Upper lobe of left lung (tissue), 6 donors: ENCODE results near the gene IP6K2. TPM values are rescaled to one million over a fixed set of nuclear protein-coding genes. Genes with fewer than 3 reads are reported as not detected.

ENCODE experiments used
- ATAC-seq, 2 donors: fragments of 200-7000 bp; cut with Tn5 transposase; one replicate each; pipeline ENCODE4 v1.9.1; 2022; ENCODE audit warnings: mild to moderate bottlenecking in 2 of 2, moderate library complexity in 2 of 2; ENCODE audit not compliant: low FRiP score in 2 of 2
- DNase-seq, 2 donors: peaks; one replicate each; pipeline ENCODE4 v3.0.0-alpha.2; 2019 to 2020
- H3K27ac ChIP-seq, 4 donors: fragments of 200-600 bp; sonication (generic); one replicate each; pipeline ENCODE4 v1.5.1; 2016 to 2019
- H3K27me3 ChIP-seq, 4 donors: fragments of 200-600 bp; sonication (generic); one replicate each; pipeline ENCODE4 v1.5.1; 2017 to 2019
- H3K36me3 ChIP-seq, 4 donors: fragments of 200-600 bp; sonication (generic); one replicate each; pipeline ENCODE4 v1.5.1; 2016 to 2019
- H3K4me1 ChIP-seq, 4 donors: fragments of 200-600 bp; sonication (generic); one replicate each; pipeline ENCODE4 v1.5.1; 2018 to 2019
- H3K4me3 ChIP-seq, 4 donors: fragments of 200-600 bp; sonication (generic); one replicate each; pipeline ENCODE4 v1.5.1; 2017 to 2019; ENCODE audit warnings: mild to moderate bottlenecking in 2 of 4, moderate library complexity in 1 of 4
- H3K9me3 ChIP-seq, 4 donors: fragments of 200-600 bp; sonication (generic); one replicate each; pipeline ENCODE4 v1.5.1; 2018 to 2019
- CTCF ChIP-seq, 6 experiments: fragments of 450-650 bp in 4 of 6; fragments of 200-600 bp in 2 of 6; sonication (generic) in 2 of 6; IDR thresholded peaks; one replicate each; pipeline ENCODE4 v1.5.1; 2016 to 2019; ENCODE audit warnings: antibody characterized with exemption in 6 of 6
- EP300 ChIP-seq, 4 donors: sonication (generic); formaldehyde crosslinking; IDR thresholded peaks; one replicate each; pipeline ENCODE4 v1.5.1; 2017; ENCODE audit warnings: antibody characterized with exemption in 4 of 4, control low read depth in 2 of 4
- POLR2A ChIP-seq, 4 donors: fragments of 450-650 bp; IDR thresholded peaks; one replicate each; pipeline ENCODE4 v1.5.1; 2016 to 2017; ENCODE audit warnings: antibody characterized with exemption in 4 of 4, mild to moderate bottlenecking in 2 of 4
- POLR2AphosphoS5 ChIP-seq, 2 donors: sonication (generic); formaldehyde crosslinking; IDR thresholded peaks; one replicate each; pipeline ENCODE4 v1.5.1; 2017; ENCODE audit warnings: antibody characterized with exemption in 2 of 2
- WGBS, 2 donors: methylation state at CpG; one replicate each; pipeline ENCODE4 v1.1.5; 2017 to 2018; 5-methylcytosine and 5-hydroxymethylcytosine counted together
- total RNA-seq, 6 donors: library from RNA; depleted of rRNA in 4 of 6; stranded (reverse); fragments of >200 nt in 4 of 6; gene quantifications; one replicate each; pipeline versions ENCODE4 v1.1.0 to v1.2.1, GENCODE V29; 2016 to 2021
- donor health status: DM: no; HTN: no; CAD: no; lungs with moderate emphysema.
- donor health status: DM: no; HTN: yes; CAD: no; lungs with severe emphysema.

Gene IP6K2
- total RNA-seq, 6 donors from 2014 or later, result 53.3 to 106 (median 65.4) TPM

- H3K9me3 ChIP-seq, result no peaks in the 10 kb centered on the region
- no peak overlapping the region for H3K4me3 ChIP-seq
- DNase-seq (no peak), ATAC-seq (no peak)
- H3K27ac ChIP-seq, result no peak overlapping the region
- TF ChIP-seq POLR2A (IDR thresholded peaks at IDR 0.05), result no peak
- no peak for TF ChIP-seq POLR2AphosphoS5 (IDR thresholded peaks at IDR 0.05)
- no peak for TF ChIP-seq EP300 (IDR thresholded peaks at IDR 0.05)
- no peak for TF ChIP-seq CTCF (IDR thresholded peaks at IDR 0.05)
- H3K36me3 ChIP-seq, result peaks cover 13 to 60% (median 36%) of the 10 kb centered on the region in 4 donors
- H3K4me1 ChIP-seq, result peaks cover 17 to 23% (median 19%) of the 10 kb centered on the region in 4 donors
- 96 to 97% methylated on average over 10 to 17 of the region's 17 CpGs for WGBS, 2 donors
- H3K27me3 ChIP-seq, result no peaks in the 10 kb centered on the region
Observed at GRCh38 chr3:48680811-48681540, 36.0 kb downstream of the IP6K2 start.

GRCh38 chr3:48679411-48680391, 37.3 kb downstream of the IP6K2 start:
- Histone ChIP-seq H3K4me1 (peaks cover 11 to 16% (median 14%) of the 10 kb centered on the region in 4 donors), H3K4me3 (no peak overlapping the region), H3K27me3 (no peaks in the 10 kb centered on the region), H3K27ac (no peak overlapping the region), H3K36me3 (peaks cover 13 to 67% (median 37%) of the 10 kb centered on the region in 4 donors), H3K9me3 (no peaks in the 10 kb centered on the region)
- DNase-seq (no peak), ATAC-seq (no peak)
- TF ChIP-seq CTCF (IDR thresholded peaks at IDR 0.05) (no peak), POLR2A (IDR thresholded peaks at IDR 0.05) (no peak), POLR2AphosphoS5 (IDR thresholded peaks at IDR 0.05) (no peak), EP300 (IDR thresholded peaks at IDR 0.05) (no peak)
- 75 to 87% methylated on average over 7 to 19 of the region's 20 CpGs for WGBS, 2 donors

- TF ChIP-seq EP300 (IDR thresholded peaks at IDR 0.05) (no peak), POLR2AphosphoS5 (IDR thresholded peaks at IDR 0.05) (no peak), CTCF (IDR thresholded peaks at IDR 0.05) (no peak), POLR2A (IDR thresholded peaks at IDR 0.05) (no peak)
- no peaks in the 10 kb centered on the region for H3K9me3 ChIP-seq
- no peak overlapping the region for H3K27ac ChIP-seq
- no peaks in the 10 kb centered on the region for H3K27me3 ChIP-seq
- WGBS, 2 donors, result 93 to 96% methylated on average over 14 to 24 of the region's 24 CpGs
- H3K4me1 ChIP-seq, result peaks cover 3 to 8% (median 6%) of the 10 kb centered on the region in 4 donors
- ATAC-seq (no peak), DNase-seq (no peak)
- H3K4me3 ChIP-seq, result no peak overlapping the region
- peaks cover 13 to 73% (median 40%) of the 10 kb centered on the region in 4 donors for H3K36me3 ChIP-seq
Observed at GRCh38 chr3:48678566-48679380, 38.2 kb downstream of the IP6K2 start.

- Histone ChIP-seq H3K4me1 (peaks cover 0 to 1% (median under 1%) of the 10 kb centered on the region in 4 donors), H3K4me3 (no peak overlapping the region), H3K27ac (no peak overlapping the region), H3K36me3 (peaks cover 13 to 73% (median 40%) of the 10 kb centered on the region in 4 donors), H3K27me3 (no peaks in the 10 kb centered on the region), H3K9me3 (no peaks in the 10 kb centered on the region)
- TF ChIP-seq EP300 (IDR thresholded peaks at IDR 0.05) (no peak), POLR2A (IDR thresholded peaks at IDR 0.05) (no peak), POLR2AphosphoS5 (IDR thresholded peaks at IDR 0.05) (no peak), CTCF (IDR thresholded peaks at IDR 0.05) (no peak)
- 71 to 78% methylated on average over 4 of the region's 4 CpGs for WGBS, 2 donors
- no peak for DNase-seq
- no peak for ATAC-seq
Observed at GRCh38 chr3:48678056-48678455, 39.0 kb downstream of the IP6K2 start.
